PFSK-1 (cell line): ENCODE data around the gene ANKRD33B.

ENCODE experiments used
- POLR2AphosphoS5 ChIP-seq: IDR thresholded peaks from 2 replicates; pipeline ENCODE4 v1.6.1; 2012; ENCODE audit warnings: low read depth, mild to moderate bottlenecking, control low read depth, low read length, moderate library complexity
- REST ChIP-seq, 2 experiments: IDR thresholded peaks; 2 replicates each; pipeline versions ENCODE4 v1.6.1 to v1.8.0; 2011 to 2012; ENCODE audit warnings: low read depth in 2 of 2, low read length in 2 of 2, control low read depth in 1 of 2, inconsistent platforms in 1 of 2, mild to moderate bottlenecking in 1 of 2, moderate library complexity in 1 of 2; ENCODE audit not compliant: insufficient read depth in 1 of 2
- TAF1 ChIP-seq: IDR thresholded peaks from 2 replicates; pipeline ENCODE4 v1.6.1; 2012; ENCODE audit warnings: low read length, control low read depth, borderline replicate concordance; ENCODE audit not compliant: insufficient read depth

- no peak for TF ChIP-seq TAF1
- TF ChIP-seq POLR2AphosphoS5: no peak
- TF ChIP-seq REST (IDR thresholded peaks at IDR 0.05; ENCODE audit: insufficient read depth in 1 of 2, low read depth in 2 of 2, low read length in 2 of 2): no peak
Observed at GRCh38 chr5:10639846-10640368, 76.0 kb downstream of the ANKRD33B start.
